ENCODE measurements around the gene GPR62.

The GPR62 gene

GRCh38 chr3:51955893-51956770, 951 bp downstream of the GPR62 start:
- DNase-seq (peak; percentile 61), ATAC-seq (peak; percentile 67)

- DNase-seq (no peak), ATAC-seq (no peak)
Observed at GRCh38 chr3:51957520-51958205, 2.5 kb downstream of the GPR62 start.

GRCh38 chr3:51958603-51959521, 3.7 kb downstream of the GPR62 start:
- ATAC-seq = no peak
- no peak for DNase-seq

DNA sequence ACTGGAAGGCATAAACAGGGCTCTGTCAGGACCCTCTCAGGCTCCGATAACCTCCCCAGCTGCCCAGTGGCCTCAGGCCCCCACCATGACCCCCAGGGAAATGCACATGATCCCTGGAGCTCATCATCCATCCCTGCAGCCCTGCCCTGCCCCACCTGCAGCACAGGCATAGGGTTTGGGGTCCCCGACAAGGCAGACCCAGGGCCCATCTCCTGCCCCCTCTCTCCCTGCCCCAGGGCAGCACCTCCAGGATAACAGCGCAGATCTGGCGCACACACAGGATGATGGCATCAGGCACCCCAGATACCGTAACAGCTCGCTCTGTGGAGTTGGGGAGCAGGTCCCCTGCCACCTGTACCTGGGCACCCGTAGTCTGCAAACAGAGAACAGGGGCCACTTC, 4.5 kb downstream of the GPR62 start:
- DNase-seq (no peak), ATAC-seq (no peak)

- DNase-seq (no peak), ATAC-seq (no peak)
Observed at GRCh38 chr3:51960386-51960785, 5.2 kb downstream of the GPR62 start.

GRCh38 chr3:51961011-51961410, 5.8 kb downstream of the GPR62 start:
- DNase-seq (no peak), ATAC-seq (no peak)

GRCh38 chr3:51961602-51962569, 6.7 kb downstream of the GPR62 start:
- DNase-seq = no peak
- no peak for ATAC-seq

DNA sequence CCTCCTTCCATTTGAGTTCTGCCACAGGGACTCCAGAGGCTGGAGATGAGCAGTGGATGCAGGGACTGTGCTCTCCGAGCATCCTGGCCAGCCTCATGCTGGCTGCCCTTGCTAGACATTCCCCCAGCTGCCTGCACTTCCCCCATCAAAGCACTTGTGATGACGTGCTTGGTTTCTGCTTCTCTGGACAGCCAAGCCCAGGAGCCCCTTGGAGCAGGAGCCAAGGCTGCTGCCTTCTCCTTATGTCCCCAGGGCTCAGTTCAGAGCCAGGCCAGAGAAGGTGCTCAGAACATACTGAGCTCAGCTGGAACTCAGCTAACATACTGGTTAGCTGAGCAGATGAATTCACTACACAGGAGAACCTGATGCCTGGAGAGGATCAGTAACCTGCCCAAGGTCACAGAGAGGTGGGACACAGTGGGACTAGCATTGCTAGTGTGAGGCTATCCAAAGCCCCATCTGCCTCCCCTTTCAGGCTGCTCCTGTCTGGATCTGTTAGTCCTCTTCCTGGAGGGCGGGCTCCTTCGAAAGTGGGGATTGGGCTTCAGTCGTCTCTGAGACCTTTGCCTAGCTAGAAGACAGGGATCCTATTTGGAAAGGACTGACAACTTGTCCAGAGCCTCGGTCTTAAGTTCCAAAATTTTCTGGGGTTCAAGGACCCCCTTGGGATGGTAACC, 7.8 kb downstream of the GPR62 start:
- ATAC-seq = no peak
- no peak for DNase-seq

DNA sequence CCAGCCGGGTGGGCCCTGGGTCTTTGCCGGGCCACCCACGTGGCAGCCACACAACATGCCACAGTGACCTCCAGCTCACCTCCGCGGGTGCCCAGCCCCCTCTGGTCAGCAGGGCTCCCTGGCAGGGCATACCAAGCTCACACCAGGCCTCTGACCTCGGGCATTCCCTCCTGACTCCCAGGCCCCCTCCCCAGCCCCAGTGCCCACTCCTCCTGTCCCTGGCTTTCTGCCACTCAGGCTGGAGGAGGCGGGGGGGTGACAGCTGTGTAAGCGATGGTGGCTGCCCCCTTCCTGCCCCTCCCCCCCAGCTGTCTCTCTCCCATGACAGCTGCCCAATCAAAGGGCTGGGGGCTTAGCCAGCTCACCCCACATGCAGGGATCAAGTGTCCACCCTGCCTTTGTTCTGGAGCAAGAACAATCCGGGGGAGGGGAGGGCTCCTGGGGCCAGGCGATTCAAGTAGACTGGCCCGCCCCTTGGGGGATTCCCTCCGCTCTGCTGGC, 8.8 kb downstream of the GPR62 start:
- no peak for DNase-seq
- no peak for ATAC-seq

- ATAC-seq = no peak
Observed at GRCh38 chr3:51964521-51964920, 9.3 kb downstream of the GPR62 start.

GRCh38 chr3:51966016-51966415, 10.8 kb downstream of the GPR62 start:
- ATAC-seq = no peak
- no peak for DNase-seq

More at GRCh38 chr3:51964521-51964920, 9.3 kb downstream of the GPR62 start:
- no peak for DNase-seq

GRCh38 chr3:51966486-51966885, 11.3 kb downstream of the GPR62 start:
- no peak for ATAC-seq

GRCh38 chr3:51966922-51967383, 11.8 kb downstream of the GPR62 start:
- ATAC-seq = no peak
- no peak for DNase-seq

More at GRCh38 chr3:51966486-51966885, 11.3 kb downstream of the GPR62 start:
- DNase-seq = no peak

DNA sequence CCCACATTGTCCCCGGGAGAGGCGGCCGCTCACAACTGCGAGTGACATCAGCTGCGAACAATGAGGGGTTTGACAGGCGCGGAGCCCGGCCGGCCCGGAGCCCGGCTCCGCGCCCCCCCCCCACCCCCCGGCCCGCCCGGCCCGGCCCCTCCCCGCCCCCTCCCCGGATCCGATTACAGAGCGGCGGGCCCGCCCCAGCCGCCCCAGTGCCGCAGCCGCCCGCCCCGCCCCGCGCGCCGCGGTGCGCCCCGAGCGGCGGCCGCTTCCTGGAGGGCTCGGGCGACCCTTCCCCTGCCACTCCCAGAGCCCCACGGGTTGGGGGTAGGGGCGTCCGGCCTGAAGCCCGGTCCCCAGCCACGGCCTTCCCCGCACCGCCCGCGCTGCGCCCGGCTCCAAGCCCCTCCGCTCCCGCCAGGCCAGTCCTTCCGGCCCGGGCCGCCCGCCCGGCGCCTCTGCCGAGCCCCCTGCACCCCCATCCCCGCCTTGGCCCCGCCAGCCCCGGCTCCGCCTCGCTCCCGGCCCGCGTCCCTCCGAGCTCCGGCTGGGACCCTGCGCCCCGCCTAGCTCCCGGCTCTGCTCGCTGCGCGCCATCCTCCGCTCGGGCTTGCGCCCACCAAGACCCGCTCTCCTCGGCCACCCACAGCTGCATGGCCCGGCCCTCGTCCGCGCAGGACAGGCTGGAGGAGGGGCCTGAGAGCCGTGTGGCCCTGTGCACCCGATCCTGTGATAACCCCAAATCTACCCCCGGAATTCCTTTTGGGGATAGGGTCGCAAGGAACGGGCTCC, 12.4 kb downstream of the GPR62 start, which contains the start of gene PCBP4:
Gene PCBP4 (minus strand): TSS at position 71 of the 786 bp plus-strand sequence. CDS start 6,214 bp downstream, outside the sequence.
- ATAC-seq (peak; percentile 41), DNase-seq (peak; percentile 45)

DNA sequence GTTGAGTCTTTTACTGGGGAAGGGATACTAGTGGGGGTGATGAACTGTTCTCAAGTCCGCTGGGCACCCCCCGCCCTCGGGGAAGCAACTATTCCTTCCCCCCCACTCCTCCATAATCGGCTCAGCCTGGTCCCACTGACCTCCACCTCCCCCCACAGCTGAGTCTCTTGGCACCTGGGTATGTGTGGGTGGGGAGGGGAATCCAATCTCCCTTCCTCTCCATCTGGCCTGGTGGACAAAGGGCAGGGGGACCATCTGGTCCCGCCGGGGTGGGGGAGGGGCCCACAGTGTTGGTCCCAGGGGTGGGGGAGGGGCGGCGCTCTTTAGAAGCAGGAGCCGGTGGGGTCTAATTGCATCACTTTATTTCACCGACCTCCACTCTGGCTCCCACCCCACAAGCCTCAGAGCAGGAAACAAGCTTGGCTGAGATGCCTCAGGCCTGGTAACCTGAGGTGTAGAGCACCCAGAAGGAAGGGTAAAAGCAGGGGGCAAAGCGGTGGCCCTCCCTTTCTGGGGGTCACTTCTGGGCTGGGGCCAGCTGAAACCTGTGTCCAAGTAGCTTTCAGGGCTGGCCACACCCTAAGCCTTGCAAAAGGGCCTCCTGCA, 13.1 kb downstream of the GPR62 start:
- ATAC-seq (no peak), DNase-seq (no peak)

DNA sequence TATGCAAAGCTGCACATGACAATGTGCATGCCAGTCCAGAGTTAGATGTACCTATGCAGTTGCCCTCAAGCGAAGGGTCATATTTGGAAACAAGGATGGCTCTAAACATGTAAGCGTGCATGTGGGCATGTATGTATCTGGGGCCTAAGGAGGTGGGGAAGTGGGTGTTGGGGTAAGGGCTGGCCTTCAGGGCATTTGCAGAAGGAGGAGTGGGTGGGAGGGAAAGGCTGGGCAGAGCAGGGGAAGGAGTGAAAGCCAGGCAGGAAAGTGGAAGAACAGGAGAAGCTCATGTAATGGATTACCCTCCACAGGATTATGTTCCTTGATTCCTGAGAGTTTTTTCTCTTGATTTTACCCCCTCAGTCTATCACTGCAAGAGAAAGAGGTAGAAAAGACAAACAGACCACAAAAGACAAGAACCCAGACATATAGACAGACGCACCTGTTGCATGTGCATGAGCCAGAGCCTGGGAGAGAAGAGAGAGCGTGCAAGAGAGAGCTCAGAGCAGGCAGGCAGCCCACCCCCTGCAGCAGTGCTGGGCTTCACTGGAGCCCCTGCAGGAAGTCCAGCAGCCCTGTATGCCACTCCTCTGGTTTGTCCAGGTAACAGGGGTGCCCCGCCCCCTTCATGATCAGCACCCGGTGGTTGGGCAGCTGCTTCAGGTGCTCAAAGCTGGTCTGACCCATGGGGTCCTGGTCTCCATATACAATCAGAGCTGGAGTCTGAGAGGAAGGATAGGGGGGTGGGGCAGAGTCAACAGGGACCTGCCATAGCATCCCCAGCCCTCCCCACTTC, 13.9 kb downstream of the GPR62 start:
- DNase-seq (no peak), ATAC-seq (no peak)

DNA sequence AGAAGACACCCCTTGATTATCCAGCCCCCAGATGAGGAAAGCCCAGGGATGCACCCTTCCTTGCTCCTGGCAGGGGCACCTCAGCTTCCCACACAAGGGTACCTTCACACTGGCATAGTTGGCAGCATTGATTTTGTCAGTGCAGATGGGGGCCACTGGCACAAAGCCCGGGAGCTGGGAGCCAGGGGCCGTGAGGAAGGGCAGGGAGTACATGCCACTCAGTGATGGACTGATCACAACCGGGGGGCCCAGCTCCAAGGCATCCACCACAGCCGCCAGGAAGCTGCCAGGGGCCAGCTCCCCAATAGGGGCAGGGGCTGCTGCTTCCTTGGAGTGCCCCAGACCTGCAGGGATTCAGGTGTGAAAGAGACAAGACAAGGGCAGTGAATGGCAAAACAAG, 14.7 kb downstream of the GPR62 start:
- ATAC-seq = no peak
- DNase-seq = no peak
